Non-pigmented ciliary epithelial cell (primary cell): ENCODE data around the gene RBM6.

ENCODE experiments used
- DNase-seq: peaks from one replicate; pipeline ENCODE4 v3.0.0-alpha.2; 2010; ENCODE audit warnings: low read depth

RBM6 gene

DNA sequence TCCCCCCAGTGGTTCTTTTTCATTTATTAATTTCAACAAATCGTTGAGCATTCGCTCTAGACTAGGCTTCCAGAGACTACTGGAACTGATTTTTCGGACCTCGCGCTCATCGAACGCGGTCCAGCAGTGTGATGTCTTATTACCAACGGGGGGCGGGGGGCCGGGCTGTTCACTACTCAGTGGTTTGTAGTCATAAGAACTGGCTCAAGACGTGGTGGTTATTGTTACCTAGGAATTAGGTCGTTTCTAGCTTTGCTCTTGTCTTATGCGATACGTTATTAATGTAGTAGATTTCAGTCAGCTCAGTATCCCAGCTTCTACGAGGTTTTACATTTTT is 149.6 kb downstream of the RBM6 start:
- DNase-seq, result no peak

DNA sequence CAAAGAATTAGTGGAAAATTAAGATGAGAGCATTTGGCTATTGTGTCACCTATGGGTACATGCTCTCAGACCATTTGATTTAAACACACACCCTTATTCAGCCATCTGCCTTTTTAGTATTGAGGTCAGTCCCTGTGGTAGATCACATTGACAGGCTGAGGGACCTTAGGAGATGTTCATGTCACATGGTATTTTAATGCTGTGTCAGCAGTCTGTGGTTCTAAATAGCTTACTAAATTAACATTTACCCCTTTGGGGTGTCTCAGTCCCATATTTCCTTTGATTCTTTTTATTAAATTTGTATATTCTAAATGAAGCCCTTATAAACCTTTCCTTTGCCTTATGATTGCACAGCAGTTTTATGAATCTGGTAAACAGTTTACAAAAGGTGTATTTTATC is 151.0 kb downstream of the RBM6 start:
- no peak for DNase-seq

DNA sequence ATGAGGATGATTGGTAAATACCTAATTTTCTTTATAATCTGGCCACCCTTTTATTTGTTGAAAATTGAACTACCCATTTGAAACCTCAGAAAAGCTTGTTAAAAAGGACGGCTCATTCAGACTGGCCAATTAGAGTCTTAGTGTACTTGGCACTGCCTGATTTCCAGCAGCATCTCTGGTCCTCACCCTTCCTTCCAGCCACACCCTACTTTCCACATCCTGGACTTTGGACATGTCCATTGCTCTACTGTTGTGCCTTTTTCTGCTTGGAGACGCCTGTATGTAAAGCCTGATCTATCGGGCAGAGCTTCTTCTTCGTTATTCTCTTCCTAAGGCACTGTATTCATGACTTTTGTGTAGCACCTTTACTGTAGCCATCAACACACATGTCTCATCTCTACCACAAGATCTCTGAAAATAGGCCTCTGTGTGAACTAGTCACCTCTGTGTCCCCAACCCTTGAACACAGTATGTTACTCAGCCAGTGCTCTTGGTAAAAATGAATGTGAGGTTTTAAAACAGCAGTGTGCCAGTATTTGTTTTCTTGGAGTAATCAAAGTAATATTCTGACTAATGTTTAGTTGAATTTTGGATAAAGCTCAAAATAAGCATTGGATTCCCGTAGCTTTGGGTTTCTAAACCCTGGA is 155.5 kb downstream of the RBM6 start:
- DNase-seq, result no peak

DNA sequence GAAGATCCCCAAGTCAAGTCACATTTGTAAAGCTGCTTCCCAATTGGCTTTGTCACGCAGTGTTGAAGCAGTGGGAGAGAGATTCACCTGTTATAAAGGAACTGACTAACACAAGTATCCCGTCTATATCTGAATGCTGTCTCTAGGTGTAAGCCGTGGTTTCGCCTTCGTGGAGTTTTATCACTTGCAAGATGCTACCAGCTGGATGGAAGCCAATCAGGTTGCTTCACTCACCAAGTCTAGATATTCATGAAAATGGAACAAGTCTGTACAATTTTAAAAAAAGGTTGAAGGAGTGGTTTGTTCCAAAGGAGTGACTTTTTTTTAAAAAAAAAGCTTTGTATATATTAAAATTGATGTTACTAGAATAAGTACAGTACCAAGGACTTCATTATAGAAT is 160.4 kb downstream of the RBM6 start:
- DNase-seq, result no peak

GRCh38 chr3:50100956-50101845 is 161.3 kb downstream of the RBM6 start:
- DNase-seq, result no peak

- no peak for DNase-seq
Measured at GRCh38 chr3:50102558-50102957, 162.6 kb downstream of the RBM6 start.

GRCh38 chr3:50111757-50112156 is 171.8 kb downstream of the RBM6 start:
- DNase-seq, result no peak

- no peak for DNase-seq
Measured at GRCh38 chr3:50112462-50112861, 172.5 kb downstream of the RBM6 start.

GRCh38 chr3:50117120-50117519 is 177.2 kb downstream of the RBM6 start:
- DNase-seq, result no peak

DNA sequence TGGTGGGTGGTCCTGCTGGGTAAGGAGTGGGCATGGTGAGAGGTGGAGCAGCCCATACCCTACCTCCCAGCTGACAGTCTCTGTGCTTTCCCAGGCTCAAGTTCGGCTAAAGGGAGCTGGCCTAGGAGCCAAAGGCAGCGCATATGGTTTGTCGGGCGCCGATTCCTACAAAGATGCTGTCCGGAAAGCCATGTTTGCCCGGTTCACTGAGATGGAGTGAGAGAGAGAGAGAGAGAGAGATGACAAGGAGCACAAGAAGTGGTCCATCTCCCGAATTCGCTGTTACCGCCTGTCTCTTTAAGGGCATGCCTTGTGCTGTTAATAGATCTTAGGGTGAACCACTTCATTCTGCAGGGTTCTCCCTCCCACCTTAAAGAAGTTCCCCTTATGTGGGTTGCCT is 178.3 kb downstream of the RBM6 start:
- DNase-seq, result no peak

DNA sequence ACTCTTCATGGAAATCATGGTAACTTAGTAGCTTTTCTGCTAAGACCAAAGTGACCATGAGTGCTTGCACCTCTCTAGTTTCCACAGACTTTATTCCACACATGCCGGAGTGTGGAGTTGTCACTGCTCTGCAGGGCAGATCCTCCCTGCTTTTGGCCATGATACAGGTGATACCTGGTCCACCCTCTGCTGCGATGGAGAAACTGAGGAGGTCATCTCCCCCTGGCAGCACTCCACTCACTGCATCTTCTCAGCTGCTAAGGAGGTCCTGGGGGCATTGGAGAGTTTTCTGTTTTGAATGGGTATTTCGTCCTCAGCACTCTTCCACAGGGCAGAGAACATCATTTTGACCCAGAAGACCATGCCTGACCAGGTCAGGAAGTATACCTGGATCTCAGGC is 179.8 kb downstream of the RBM6 start:
- DNase-seq, result no peak

- no peak for DNase-seq
Measured at GRCh38 chr3:50120364-50121071, 180.6 kb downstream of the RBM6 start.

GRCh38 chr3:50121072-50122032 is 181.4 kb downstream of the RBM6 start:
- peak; percentile 42 for DNase-seq

- no peak for DNase-seq
Measured at GRCh38 chr3:50122071-50122470, 182.1 kb downstream of the RBM6 start.

DNA sequence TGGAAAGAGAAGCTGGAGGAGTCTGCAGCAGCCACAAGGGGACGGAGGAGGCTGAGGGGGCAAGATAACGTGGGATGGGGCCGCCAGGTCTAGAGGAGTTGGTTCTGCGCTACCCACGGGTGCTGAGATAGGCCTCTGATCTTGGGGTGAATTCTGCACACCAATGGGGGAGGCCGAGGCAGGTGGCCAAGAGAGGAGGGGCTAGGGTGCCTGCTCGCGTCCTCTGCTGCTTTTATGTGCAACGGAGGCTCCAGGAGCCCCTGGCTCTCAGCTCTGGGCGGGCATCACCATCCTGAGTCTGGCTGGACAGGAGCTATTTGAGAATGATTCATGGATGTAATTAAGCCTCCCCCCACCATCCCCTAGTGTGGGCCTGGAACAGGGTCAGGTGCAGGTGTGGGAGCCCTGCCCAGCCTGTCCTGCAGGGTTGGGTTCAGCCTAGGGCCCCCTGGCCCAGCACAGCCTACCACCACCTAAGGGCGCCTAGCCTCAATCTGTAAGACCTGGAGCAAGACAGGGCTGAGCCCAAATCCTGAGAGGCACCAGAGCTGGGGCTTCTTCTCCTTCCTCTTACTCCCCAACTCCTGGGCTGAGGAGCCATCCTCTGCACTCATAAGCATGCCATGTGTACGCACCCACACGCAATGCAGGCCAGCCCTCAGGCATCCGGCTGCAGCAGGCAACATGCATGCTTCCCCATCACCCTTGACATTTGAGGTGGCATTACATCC is 182.9 kb downstream of the RBM6 start:
- DNase-seq, result no peak

DNA sequence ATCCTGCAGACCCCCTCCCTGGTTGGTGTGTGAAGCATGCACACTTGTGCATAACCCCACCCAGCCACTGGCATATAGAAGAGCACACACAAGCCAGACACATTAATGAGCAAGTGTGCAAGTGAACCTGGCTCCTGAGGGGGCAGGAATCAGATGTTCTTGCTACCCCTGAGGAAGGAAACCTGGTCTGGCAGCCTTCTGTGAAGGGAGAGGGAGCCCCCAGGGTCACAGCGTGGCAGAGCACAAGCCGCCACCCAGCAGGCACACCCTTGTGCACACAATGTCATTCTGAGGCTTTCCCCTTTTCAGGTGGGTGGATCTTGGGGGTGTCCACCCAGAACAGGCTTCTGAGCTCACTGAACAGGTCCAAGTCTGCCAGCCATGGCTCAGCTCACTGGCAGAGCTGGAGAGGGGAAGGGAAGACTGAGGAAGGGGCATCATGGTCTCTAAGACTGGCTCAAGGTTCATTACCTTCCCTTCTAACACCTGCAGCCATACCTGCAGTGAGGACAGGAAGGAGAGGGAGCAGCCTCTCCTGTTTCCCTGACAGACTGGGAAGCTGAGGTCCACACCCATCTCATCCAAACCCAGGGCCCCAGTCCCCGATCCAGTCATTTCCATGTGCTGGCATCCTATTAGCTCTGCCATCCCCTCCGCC is 183.6 kb downstream of the RBM6 start:
- DNase-seq, result no peak

- no peak for DNase-seq
Measured at GRCh38 chr3:50124052-50124799, 184.3 kb downstream of the RBM6 start.

GRCh38 chr3:50124800-50125178 is 184.8 kb downstream of the RBM6 start:
- no peak for DNase-seq

DNA sequence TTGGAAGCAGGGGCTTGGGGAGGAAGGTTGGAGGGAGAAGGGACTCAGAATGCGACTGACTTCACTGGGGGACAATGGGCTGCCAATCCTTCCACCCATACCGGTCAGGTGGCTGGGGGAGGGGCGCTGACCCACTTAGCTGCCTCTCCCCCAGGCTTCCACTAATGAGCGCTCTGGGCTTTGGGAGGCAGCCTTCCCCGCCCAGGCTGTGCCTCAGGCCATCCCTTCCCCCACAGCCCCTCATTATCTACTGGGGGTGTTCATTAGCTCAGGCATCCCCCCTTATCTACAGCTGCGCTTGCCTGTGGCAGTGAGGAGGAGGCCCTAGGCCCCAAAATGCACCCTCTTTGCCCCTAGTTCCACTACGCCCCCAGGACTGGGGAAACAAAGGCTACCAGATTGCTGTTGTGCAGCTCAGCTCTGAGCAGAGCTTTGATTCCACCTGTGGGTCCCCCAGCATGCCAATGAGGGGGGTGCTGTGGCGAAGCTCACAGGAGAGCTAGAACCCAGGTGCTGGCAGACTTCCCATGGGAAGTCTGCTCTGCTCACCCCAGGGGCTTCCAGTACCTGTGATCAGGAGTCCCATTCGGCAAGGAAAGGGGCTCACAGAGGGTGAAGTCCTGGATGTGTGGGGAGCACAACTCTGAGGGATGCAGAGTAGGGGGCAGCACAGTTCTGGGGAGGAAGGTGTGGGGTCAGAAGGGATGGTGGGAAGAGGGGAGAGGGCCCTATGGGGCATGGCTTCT is 185.8 kb downstream of the RBM6 start:
- no peak for DNase-seq
